Measurements from ENCODE around the gene FCHSD2.

Gene FCHSD2

DNA sequence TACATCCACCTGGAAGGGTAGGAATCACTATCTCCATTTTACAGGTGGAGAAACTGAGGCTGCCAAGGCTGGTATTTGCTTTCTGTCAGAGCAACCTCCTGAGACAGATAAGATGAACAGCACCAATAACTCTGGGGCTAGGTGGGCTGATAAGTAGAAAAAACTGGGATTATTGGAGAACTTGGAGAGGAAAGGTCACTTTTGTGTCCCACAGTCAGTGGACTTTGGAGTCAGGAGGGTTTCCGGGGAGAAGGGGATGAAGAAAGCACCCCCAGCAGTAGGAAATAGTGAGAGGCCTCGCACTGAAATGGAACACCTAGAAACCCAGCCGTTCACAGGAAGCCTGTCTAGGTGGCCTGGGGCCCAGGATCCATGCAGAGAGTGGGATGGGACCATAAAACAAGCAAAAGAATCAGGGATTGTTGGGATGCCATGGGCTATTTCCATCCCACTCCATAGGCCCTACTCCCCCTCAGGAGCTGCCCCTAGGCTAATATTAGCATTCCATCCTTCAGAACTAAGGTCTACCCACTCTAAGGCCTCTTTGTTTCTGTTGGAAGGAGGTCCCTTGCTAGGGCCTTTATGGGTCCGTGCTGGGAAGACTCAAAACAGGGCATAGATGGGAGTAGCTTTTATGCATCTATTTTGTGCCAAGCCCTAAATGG, 31.0 kb upstream of the FCHSD2 start:
- DNase-seq = no peak

DNA sequence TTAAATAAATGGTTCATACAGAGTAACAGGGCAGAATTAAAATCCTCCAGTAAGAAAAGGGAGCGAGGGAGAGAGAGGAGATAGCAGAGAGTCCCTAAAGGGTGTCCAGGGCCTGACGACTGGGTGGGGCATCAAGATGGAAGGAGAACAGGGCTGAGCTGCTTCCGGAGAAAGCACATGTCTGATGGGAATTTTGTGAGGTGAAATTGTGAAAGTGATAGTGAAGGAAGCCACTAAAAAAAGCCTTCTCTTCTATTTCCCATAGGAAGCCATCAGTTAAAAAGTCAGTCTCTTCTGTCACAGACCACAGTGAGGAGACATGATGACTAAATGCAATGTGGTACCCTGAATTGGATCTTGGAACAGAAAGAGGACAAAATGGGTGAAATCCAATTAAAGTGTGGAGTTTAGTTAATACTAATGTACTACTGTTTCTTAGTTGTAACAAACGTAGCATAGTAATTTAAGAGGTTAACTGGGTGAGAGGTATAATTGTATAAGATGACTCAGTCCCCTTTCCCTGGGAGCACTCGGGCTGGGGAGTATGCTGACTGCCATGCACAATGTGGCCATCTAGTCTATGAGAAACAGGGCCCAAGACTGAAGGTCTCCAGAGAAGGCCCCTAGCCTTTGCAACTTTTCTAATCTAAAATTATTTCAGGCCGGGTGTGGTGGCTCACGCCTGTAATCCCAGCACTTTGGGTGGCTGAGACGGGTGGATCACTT, 29.5 kb upstream of the FCHSD2 start:
- no peak for DNase-seq

GRCh38 chr11:73170140-73170539, 28.0 kb upstream of the FCHSD2 start:
- no peak for DNase-seq

- no peak for DNase-seq
These were observed 26.9 kb upstream of the FCHSD2 start for GRCh38 chr11:73168925-73169579.

GRCh38 chr11:73167363-73167954, 25.3 kb upstream of the FCHSD2 start:
- no peak for DNase-seq

DNA sequence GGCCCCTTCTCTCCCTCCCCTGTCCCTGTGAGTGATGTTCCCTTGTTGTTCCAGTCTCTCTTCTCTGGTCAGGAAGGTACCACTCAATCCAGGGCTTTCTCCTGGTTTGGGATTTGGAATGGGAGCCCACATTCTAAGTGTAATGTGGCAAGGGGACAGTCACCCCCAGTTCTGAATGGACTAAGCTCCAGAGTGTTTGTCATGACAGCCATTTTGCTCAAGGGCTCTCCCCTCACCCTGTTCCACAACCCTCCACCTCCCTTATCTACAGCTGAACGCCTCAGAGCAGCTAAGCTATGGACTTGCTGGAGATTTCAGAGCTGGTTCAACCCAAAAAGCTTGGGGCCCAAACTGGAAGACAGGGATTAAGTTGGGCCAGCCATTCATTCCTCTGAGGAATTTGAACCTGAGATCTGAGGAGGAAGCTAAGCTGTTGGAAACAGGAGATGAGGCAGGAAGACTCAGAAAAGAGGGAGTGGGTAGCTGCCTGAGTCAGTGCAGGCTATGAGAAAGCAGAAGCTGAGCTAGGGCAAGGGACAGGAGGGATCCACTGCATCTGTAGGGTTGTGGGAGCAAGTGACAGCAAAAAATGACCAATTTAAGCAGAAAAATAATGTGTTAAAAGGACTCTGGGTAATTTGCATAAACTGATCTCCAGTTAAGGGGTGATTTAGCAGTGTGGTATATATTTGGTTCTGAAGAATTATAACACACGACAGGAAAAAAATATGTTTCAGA, 22.9 kb upstream of the FCHSD2 start:
- no peak for DNase-seq

DNA sequence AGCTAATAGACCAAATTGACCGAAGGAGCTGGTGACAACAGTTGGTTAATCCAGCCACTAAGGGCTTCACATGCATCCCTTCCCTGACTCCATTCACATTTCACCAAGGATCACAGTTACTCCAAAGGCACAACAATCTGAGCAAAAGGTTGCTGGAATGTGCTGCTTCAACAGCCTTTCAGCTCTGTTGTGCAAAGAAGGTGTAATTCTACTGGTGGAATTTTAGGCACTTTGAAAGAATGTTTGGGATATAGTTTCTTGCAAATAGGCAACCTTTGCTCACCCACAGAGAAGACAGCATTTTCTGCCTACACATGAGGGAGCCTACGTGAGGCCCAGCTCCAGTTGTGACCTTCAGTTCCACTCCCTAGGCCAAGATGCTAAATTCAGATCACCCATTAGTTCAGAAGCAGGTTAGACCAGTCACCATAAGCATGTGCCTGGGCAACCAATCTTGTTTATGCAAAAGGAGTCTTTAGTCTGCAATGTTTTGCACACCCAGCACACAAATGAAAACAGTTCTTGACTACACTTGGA, 21.6 kb upstream of the FCHSD2 start:
- no peak for DNase-seq

DNA sequence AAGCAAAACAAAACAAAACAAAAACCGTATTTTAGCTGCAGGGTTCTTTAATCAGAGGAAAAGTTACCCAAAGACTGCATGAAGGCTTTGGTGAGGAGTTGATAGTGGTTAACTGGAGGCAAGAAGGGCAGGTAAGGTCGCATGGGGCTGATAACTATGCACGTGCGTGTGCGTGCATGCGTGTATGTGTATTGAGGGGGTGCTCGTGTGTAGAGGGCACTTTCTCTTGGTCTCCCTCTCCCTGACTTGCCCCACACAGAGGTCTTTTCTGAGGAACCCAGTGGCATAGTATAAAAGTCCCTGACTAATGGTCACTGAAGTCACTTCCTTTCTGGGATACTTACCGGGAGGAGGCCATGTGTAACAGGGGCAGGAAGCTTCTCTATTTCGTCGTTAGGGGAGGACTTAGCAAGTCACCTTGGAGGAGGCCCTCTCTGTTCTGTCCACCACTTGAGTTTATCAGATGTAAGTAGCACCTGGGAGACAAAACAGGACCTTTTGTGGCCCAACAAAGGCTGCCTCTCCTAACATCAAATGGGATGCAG, 20.1 kb upstream of the FCHSD2 start:
- no peak for DNase-seq

- no peak for DNase-seq
These were observed 18.1 kb upstream of the FCHSD2 start for GRCh38 chr11:73160005-73160760.

DNA sequence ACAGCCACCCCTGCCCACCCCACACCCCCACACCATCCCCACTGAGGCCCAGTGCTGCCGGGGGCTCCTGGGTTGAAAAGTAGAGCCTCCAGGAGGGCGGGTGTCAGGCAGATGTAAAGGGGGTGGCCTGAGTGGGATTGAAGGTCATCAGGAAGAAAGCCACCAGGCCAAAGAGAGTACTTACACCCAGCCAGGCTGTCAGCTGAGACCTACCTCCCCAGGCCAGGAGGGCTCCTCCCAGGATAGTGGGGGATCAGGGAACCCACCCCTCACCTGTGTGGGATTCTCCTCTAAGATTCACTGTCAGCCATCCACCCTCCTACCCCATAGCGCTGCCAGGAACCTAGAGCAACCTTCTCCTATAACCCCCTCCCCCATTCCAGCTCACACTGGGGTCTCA, 17.2 kb upstream of the FCHSD2 start:
- no peak for DNase-seq

DNA sequence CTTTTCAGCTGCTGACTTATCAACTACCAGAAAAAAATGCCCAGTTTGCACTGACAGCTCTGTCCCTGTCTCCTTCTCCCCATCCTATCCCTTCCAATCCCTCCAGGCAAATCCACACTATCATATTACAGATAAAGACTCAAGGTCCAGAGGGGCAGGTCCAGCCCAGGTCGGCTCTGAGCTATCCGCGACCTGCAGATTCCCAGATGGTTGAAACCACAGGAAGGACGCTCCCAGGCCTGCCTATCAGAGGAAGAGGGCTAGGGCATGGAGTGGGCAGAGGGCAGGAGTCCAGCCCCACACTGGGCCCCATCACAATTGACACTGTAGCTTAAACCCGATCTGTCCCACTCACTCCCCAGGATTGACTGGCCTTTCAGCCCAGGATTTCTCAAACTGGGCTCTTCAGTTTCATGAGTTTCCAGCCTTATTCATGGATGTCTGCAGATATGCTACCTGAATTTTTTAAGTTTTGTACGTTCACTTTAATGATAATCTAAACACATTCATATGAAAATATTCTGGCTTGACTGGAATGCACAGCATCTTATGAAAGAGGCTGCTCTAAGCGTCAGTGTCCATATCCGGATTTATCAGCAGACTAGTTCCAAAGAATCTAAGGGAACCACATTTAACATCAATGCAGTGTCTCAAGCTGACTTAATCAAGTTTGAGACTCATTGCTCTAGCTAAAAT, 16.4 kb upstream of the FCHSD2 start:
- no peak for DNase-seq

GRCh38 chr11:73157101-73158010, 15.2 kb upstream of the FCHSD2 start:
- DNase-seq = peak in 9 of 51 donors; percentile 9 to 50 (median 26)

DNA sequence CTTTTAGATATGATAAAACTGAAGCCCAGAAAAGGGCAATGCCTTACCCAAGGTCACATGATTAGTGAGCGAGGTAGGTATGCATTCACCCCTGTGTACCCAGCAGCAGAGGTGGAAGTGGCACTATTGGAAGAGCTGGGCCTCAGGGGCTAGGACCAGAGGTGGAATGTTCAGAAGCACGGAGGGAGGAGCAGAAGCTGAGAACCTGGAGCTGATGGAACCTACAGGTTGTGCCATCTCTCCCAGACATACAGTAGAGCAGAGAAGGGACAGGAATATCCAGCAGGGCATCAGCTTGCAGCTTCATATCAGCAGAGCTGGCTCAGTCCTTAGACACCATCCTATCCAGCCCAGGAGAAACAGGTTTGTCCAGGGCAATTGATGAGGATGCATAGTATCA, 14.6 kb upstream of the FCHSD2 start:
- DNase-seq = no peak

GRCh38 chr11:73156114-73156513, 14.0 kb upstream of the FCHSD2 start:
- no peak for DNase-seq

- no peak for DNase-seq
These were observed 13.0 kb upstream of the FCHSD2 start for GRCh38 chr11:73155102-73155501.

GRCh38 chr11:73154178-73154577, 12.1 kb upstream of the FCHSD2 start:
- peak in 12 of 51 donors; percentile 4 to 46 (median 18) for DNase-seq

DNA sequence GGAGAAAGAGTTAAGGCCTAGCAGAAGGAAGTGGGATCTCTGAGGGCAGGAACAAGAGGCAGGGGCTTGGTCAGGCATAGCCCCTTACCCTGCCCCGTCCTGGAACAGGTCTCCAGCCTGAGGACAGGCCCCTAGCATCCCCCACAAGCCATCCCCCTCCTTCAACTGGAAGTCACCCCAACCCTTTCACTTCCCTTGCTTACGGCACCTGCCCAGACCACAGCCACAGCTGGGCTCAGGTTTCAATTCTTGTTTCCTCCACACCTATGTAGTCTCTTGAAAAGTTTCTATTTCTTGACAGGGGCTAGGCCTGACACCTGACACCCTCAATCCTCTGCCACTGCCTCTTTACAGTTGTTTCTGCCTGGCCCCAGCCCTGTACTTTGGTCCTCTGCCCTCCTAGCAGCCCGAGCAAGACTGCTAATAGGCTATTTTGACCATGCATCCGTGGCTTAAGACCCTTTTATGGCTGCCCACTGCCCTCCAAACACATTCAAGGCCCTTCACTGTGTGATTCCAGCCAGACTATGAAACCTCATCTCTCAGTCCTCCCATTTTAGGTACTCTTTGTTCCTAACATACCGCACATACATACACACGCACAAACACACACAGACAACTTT, 10.9 kb upstream of the FCHSD2 start:
- no peak for DNase-seq

Data from hypothalamus (tissue), 51 donors.